Mucosa of stomach (tissue), 1 donor: ENCODE results near the gene ADAMTS17.

Experiments
- H3K27me3 ChIP-seq: one replicate; pipeline ENCODE4 v1.7.0; 2013; ENCODE audit warnings: mild to moderate bottlenecking, low read length; ENCODE audit not compliant: control insufficient read depth, insufficient read depth
- H3K36me3 ChIP-seq: one replicate; pipeline ENCODE4 v1.7.0; 2013; ENCODE audit warnings: low read length; ENCODE audit not compliant: control insufficient read depth, insufficient read depth
- H3K4me1 ChIP-seq: one replicate; pipeline ENCODE4 v1.7.0; 2013; ENCODE audit warnings: mild to moderate bottlenecking, low read length; ENCODE audit not compliant: control insufficient read depth, insufficient read depth
- H3K4me3 ChIP-seq: one replicate; pipeline ENCODE4 v1.7.0; 2013; ENCODE audit warnings: low read length
- H3K9ac ChIP-seq: one replicate; pipeline ENCODE4 v1.7.0; 2013; ENCODE audit warnings: mild to moderate bottlenecking, low read length, moderate library complexity
- H3K9me3 ChIP-seq: one replicate; pipeline ENCODE4 v1.7.0; 2013; ENCODE audit warnings: mild to moderate bottlenecking, low read length, moderate library complexity; ENCODE audit not compliant: control insufficient read depth
- donor health status: Pancreatic carcinoma.

ADAMTS17 gene

GRCh38 chr15:100261302-100262240 lies 80.2 kb downstream of the ADAMTS17 start:
- Histone ChIP-seq H3K36me3 (no peaks in the 10 kb centered on the region), H3K27me3 (no peaks in the 10 kb centered on the region), H3K9me3 (no peaks in the 10 kb centered on the region), H3K9ac (no peak overlapping the region), H3K4me1 (no peaks in the 10 kb centered on the region), H3K4me3 (no peak overlapping the region)

- Histone ChIP-seq H3K4me1 (no peaks in the 10 kb centered on the region), H3K4me3 (no peak overlapping the region), H3K9me3 (no peaks in the 10 kb centered on the region), H3K27me3 (no peaks in the 10 kb centered on the region), H3K9ac (no peak overlapping the region), H3K36me3 (no peaks in the 10 kb centered on the region)
Measured at GRCh38 chr15:100259266-100259665, 82.5 kb downstream of the ADAMTS17 start.

- Histone ChIP-seq H3K4me3 (no peak overlapping the region), H3K36me3 (no peaks in the 10 kb centered on the region), H3K9me3 (no peaks in the 10 kb centered on the region), H3K4me1 (peaks cover 13% of the 10 kb centered on the region), H3K9ac (no peak overlapping the region), H3K27me3 (no peaks in the 10 kb centered on the region)
Measured at GRCh38 chr15:100256970-100257650, 84.7 kb downstream of the ADAMTS17 start.

GRCh38 chr15:100256101-100256969 lies 85.4 kb downstream of the ADAMTS17 start:
- Histone ChIP-seq H3K4me3 (no peak overlapping the region), H3K36me3 (no peaks in the 10 kb centered on the region), H3K9ac (no peak overlapping the region), H3K9me3 (no peaks in the 10 kb centered on the region), H3K27me3 (no peaks in the 10 kb centered on the region), H3K4me1 (peaks cover 13% of the 10 kb centered on the region)

- H3K9me3 ChIP-seq, result no peaks in the 10 kb centered on the region
- no peak overlapping the region for H3K9ac ChIP-seq
- no peaks in the 10 kb centered on the region for H3K36me3 ChIP-seq
- peaks cover 13% of the 10 kb centered on the region for H3K4me1 ChIP-seq
- H3K4me3 ChIP-seq, result no peak overlapping the region
- H3K27me3 ChIP-seq, result no peaks in the 10 kb centered on the region
Measured at GRCh38 chr15:100255644-100256043, 86.1 kb downstream of the ADAMTS17 start.

GRCh38 chr15:100254691-100255090 lies 87.1 kb downstream of the ADAMTS17 start:
- Histone ChIP-seq H3K27me3 (no peaks in the 10 kb centered on the region), H3K4me3 (no peak overlapping the region), H3K9ac (no peak overlapping the region), H3K36me3 (no peaks in the 10 kb centered on the region), H3K9me3 (no peaks in the 10 kb centered on the region), H3K4me1 (peaks cover 13% of the 10 kb centered on the region)

GRCh38 chr15:100254285-100254684 lies 87.5 kb downstream of the ADAMTS17 start:
- Histone ChIP-seq H3K27me3 (no peaks in the 10 kb centered on the region), H3K9ac (no peak overlapping the region), H3K4me3 (no peak overlapping the region), H3K4me1 (peaks cover 13% of the 10 kb centered on the region), H3K9me3 (no peaks in the 10 kb centered on the region), H3K36me3 (no peaks in the 10 kb centered on the region)

GRCh38 chr15:100253640-100254039 lies 88.1 kb downstream of the ADAMTS17 start:
- H3K27me3 ChIP-seq, result no peaks in the 10 kb centered on the region
- no peak overlapping the region for H3K9ac ChIP-seq
- H3K9me3 ChIP-seq, result no peaks in the 10 kb centered on the region
- H3K36me3 ChIP-seq, result no peaks in the 10 kb centered on the region
- H3K4me1 ChIP-seq, result peaks cover 13% of the 10 kb centered on the region
- no peak overlapping the region for H3K4me3 ChIP-seq

- Histone ChIP-seq H3K9me3 (no peaks in the 10 kb centered on the region), H3K27me3 (no peaks in the 10 kb centered on the region), H3K36me3 (no peaks in the 10 kb centered on the region), H3K4me3 (no peak overlapping the region), H3K9ac (no peak overlapping the region), H3K4me1 (peaks cover 13% of the 10 kb centered on the region)
Measured at GRCh38 chr15:100252779-100253417, 88.9 kb downstream of the ADAMTS17 start.

- no peak overlapping the region for H3K9ac ChIP-seq
Measured at GRCh38 chr15:100252359-100252758, 89.4 kb downstream of the ADAMTS17 start.

GRCh38 chr15:100250176-100250800 lies 91.5 kb downstream of the ADAMTS17 start:
- H3K27me3 ChIP-seq, result no peaks in the 10 kb centered on the region
- H3K4me1 ChIP-seq, result peaks cover 13% of the 10 kb centered on the region
- H3K9ac ChIP-seq, result no peak overlapping the region
- no peaks in the 10 kb centered on the region for H3K36me3 ChIP-seq
- H3K4me3 ChIP-seq, result no peak overlapping the region
- H3K9me3 ChIP-seq, result no peaks in the 10 kb centered on the region

More at GRCh38 chr15:100252359-100252758, 89.4 kb downstream of the ADAMTS17 start:
- Histone ChIP-seq H3K9me3 (no peaks in the 10 kb centered on the region), H3K27me3 (no peaks in the 10 kb centered on the region), H3K4me3 (no peak overlapping the region), H3K36me3 (no peaks in the 10 kb centered on the region), H3K4me1 (peaks cover 13% of the 10 kb centered on the region)
